ENCODE results near the gene NDE1.
"Not testable (repeated sequence)": the region's sequence is repeated elsewhere in the genome, so short reads cannot be mapped to it uniquely, and the experiment has no call there.

NDE1 gene

DNA sequence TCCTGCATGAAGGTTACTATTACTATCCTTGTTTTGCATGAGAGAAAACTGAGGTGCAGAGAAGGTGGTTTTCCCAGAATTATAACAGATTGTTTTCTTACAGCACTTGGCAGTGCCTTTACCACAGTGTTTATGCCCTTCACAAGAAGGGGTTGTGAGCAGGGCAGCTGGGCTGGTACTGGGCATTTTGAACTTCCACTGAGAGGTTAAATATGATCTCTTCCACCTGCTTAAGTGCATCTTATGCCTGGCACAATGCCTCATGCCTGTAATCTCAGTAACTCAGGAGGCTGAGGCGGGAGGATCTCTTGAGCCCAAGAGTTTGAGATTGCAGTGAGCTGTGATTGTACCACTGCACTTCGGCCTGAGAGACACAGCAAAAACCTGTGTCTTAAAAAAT lies 36.2 kb downstream of the NDE1 start:
- no peaks in the 10 kb centered on the region for H3K27me3 ChIP-seq (ENCODE audit: control insufficient read depth, insufficient read depth, low read length)
- no peak overlapping the region for H3K4me3 ChIP-seq (ENCODE audit: low read length)
- peaks cover 20% of the 10 kb centered on the region for H3K36me3 ChIP-seq (ENCODE audit: control insufficient read depth, low read depth, low read length)
- H3K27ac ChIP-seq (ENCODE audit: low read length), result no peak overlapping the region
- H3K4me1 ChIP-seq (ENCODE audit: control insufficient read depth, low read depth, low read length), result peaks cover 3% of the 10 kb centered on the region
- no peaks in the 10 kb centered on the region for H3K9me3 ChIP-seq (ENCODE audit: control insufficient read depth, low read depth, low read length)
- no peak overlapping the region for H3K9ac ChIP-seq (ENCODE audit: low read length)

DNA sequence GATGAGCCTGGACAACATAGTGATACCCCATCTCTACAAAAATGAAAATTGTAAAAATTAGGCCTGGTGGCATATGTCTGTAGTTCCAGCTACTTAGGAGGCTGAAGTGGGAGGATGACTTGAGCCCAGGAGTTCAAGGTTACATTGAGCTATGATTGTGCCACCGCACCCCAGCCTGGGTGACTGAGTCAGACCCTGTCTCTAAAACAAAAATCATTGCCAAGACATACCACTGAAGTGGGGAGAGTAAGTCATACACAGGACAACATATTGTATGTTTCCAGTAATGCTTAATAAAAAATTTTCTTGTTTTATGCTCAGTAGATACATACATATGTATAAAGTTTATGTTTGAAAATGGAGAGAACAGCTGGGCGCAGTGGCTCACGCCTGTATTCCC lies 39.2 kb downstream of the NDE1 start:
- no peak overlapping the region for H3K9ac ChIP-seq (ENCODE audit: low read length)
- no peak overlapping the region for H3K4me3 ChIP-seq (ENCODE audit: low read length)
- no peaks in the 10 kb centered on the region for H3K4me1 ChIP-seq (ENCODE audit: control insufficient read depth, low read depth, low read length)
- no peak overlapping the region for H3K27ac ChIP-seq (ENCODE audit: low read length)
- no peaks in the 10 kb centered on the region for H3K9me3 ChIP-seq (ENCODE audit: control insufficient read depth, low read depth, low read length)
- H3K36me3 ChIP-seq (ENCODE audit: control insufficient read depth, low read depth, low read length), result peaks cover 30% of the 10 kb centered on the region
- no peaks in the 10 kb centered on the region for H3K27me3 ChIP-seq (ENCODE audit: control insufficient read depth, insufficient read depth, low read length)

DNA sequence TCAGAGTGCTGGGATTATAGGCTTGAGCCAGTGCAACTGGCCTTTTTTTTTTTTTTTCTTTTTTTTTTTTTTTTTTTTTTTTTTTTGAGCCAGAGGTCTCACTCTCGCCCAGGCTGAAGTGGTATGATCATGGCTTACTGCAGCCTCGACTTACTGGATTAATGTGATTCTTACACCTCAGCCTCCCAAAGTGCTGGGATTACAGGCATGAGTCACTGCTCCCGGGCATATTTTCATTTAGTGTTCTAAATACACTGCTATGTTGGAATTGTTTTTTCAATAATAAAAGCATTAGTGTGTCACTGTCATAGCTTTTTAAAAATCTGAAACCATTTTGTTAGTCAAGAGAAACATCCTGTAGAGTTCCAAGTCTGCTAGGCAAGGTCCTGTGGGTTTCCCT lies 40.3 kb downstream of the NDE1 start:
- Histone ChIP-seq H3K4me1 (ENCODE audit: control insufficient read depth, low read depth, low read length) (no peaks in the 10 kb centered on the region), H3K36me3 (ENCODE audit: control insufficient read depth, low read depth, low read length) (peaks cover 31% of the 10 kb centered on the region)

DNA sequence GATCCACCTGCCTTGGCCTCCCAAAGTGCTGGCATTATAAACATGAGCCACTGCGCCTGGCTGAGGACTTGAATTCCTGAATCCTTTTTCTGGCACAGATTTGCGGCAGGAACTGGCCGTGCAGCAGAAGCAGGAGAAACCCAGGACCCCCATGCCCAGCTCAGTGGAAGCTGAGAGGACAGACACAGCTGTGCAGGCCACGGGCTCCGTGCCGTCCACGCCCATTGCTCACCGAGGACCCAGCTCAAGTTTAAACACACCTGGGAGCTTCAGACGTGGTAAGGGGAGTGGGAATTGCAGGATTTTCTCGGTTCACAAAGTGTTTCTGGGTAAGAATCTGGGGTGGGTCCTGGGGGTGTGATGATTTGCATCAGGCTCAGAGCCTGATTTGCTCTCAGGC lies 41.0 kb downstream of the NDE1 start:
- H3K27me3 ChIP-seq (ENCODE audit: control insufficient read depth, insufficient read depth, low read length), result no peaks in the 10 kb centered on the region
- no peaks in the 10 kb centered on the region for H3K9me3 ChIP-seq (ENCODE audit: control insufficient read depth, low read depth, low read length)
- H3K4me3 ChIP-seq (ENCODE audit: low read length), result no peak overlapping the region
- peaks cover 33% of the 10 kb centered on the region for H3K36me3 ChIP-seq (ENCODE audit: control insufficient read depth, low read depth, low read length)
- no peak overlapping the region for H3K27ac ChIP-seq (ENCODE audit: low read length)
- H3K9ac ChIP-seq (ENCODE audit: low read length), result no peak overlapping the region
- H3K4me1 ChIP-seq (ENCODE audit: control insufficient read depth, low read depth, low read length), result no peaks in the 10 kb centered on the region

More for the DNA sequence above, 40.3 kb downstream of the NDE1 start:
- no peak overlapping the region for H3K4me3 ChIP-seq (ENCODE audit: low read length)
- H3K27ac ChIP-seq (ENCODE audit: low read length), result no peak overlapping the region
- no peaks in the 10 kb centered on the region for H3K27me3 ChIP-seq (ENCODE audit: control insufficient read depth, insufficient read depth, low read length)
- no peaks in the 10 kb centered on the region for H3K9me3 ChIP-seq (ENCODE audit: control insufficient read depth, low read depth, low read length)
- no peak overlapping the region for H3K9ac ChIP-seq (ENCODE audit: low read length)

DNA sequence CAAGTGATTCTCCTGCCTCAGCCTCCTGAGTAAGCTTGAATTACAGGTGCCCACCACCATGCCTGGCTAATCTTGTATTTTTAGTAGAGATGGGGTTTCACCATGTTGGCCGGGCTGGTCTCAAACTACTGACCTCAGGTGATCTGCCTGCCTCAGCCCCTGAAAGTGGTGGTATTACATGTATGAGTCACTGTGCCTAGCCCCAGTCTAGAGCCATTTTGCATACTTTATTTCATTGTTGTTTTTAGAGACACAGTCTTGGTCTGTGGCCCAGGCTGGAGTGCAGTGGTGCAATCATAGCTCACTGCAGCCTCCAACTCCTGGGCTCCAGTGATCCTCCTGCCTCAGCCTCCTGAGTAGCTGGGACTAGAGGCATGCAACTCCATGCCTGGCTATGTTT lies 42.5 kb downstream of the NDE1 start:
- not testable (repeated sequence) for H3K4me1 ChIP-seq (ENCODE audit: control insufficient read depth, low read depth, low read length); H3K27ac ChIP-seq (ENCODE audit: low read length); H3K27me3 ChIP-seq (ENCODE audit: control insufficient read depth, insufficient read depth, low read length); H3K9ac ChIP-seq (ENCODE audit: low read length); H3K4me3 ChIP-seq (ENCODE audit: low read length); H3K9me3 ChIP-seq (ENCODE audit: control insufficient read depth, low read depth, low read length)
- H3K36me3 ChIP-seq (ENCODE audit: control insufficient read depth, low read depth, low read length), result peaks cover 35% of the 10 kb centered on the region

DNA sequence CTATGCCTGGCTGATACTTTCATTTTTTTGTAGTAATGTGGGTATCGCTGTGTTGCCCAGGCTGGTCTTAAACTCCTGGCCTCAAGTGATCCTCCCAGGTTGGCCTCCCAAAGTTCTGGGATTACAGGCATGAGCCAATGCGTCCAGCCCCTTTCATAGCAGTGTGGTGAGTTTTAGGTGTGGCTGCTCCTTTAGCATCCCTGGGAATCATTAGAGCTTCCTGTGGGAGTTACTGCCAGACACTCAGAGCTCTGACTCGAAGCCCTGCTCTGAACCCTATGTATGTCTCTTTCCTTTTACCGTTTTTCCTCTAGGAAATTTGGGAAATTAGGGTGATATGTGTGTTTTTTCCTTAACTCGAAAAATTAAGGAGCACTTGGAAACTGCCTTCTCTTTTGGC lies 44.5 kb downstream of the NDE1 start:
- Histone ChIP-seq H3K36me3 (ENCODE audit: control insufficient read depth, low read depth, low read length) (peaks cover 32% of the 10 kb centered on the region), H3K9me3 (ENCODE audit: control insufficient read depth, low read depth, low read length) (no peaks in the 10 kb centered on the region), H3K4me1 (ENCODE audit: control insufficient read depth, low read depth, low read length) (no peaks in the 10 kb centered on the region), H3K27me3 (ENCODE audit: control insufficient read depth, insufficient read depth, low read length) (no peaks in the 10 kb centered on the region), H3K4me3 (ENCODE audit: low read length) (no peak overlapping the region), H3K9ac (ENCODE audit: low read length) (no peak overlapping the region), H3K27ac (ENCODE audit: low read length) (no peak overlapping the region)

DNA sequence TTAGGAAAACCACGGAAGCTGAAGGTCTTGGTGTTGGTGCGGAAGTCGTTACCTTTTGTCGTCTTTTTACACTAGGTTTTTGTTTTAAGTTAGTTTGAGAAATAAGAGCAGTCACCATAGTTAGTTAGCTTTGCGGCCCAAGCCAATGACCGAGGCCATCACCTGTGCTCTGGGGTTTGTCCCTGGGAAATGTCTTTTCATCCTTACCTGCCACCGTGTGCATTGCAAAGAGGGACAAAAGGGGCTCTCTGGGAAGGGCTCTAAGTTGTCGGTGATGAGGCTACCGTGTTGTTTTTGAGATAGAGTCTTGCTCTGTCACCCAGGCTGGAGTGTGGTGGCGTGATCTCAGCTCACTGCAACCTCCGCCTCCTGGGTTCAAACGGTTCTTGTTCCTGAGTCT lies 49.8 kb downstream of the NDE1 start:
- Histone ChIP-seq H3K4me1 (ENCODE audit: control insufficient read depth, low read depth, low read length) (no peaks in the 10 kb centered on the region), H3K27ac (ENCODE audit: low read length) (no peak overlapping the region), H3K27me3 (ENCODE audit: control insufficient read depth, insufficient read depth, low read length) (no peaks in the 10 kb centered on the region), H3K36me3 (ENCODE audit: control insufficient read depth, low read depth, low read length) (peaks cover 23% of the 10 kb centered on the region), H3K4me3 (ENCODE audit: low read length) (no peak overlapping the region), H3K9ac (ENCODE audit: low read length) (no peak overlapping the region), H3K9me3 (ENCODE audit: control insufficient read depth, low read depth, low read length) (no peaks in the 10 kb centered on the region)

DNA sequence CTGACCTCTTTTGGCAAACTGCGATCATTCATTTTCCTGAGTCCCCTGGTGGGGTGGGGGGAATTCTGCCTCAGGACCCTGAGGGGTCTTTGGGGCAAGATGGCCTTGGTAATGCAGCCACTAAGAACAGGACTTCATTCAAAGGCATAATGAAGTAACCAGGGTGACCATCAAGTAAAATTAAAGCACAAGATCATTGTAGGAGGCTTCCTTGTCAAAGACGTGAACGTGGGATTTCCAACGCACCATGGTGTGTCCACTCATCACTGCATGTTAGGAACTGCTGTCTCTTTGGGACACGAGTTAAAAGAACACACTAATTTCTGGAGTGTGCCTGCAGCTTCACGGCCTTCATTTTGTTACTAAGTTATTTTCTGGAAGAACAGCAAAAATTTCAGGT lies 51.3 kb downstream of the NDE1 start:
- Histone ChIP-seq H3K9ac (ENCODE audit: low read length) (no peak overlapping the region), H3K4me1 (ENCODE audit: control insufficient read depth, low read depth, low read length) (no peaks in the 10 kb centered on the region), H3K36me3 (ENCODE audit: control insufficient read depth, low read depth, low read length) (peaks cover 17% of the 10 kb centered on the region), H3K27me3 (ENCODE audit: control insufficient read depth, insufficient read depth, low read length) (no peaks in the 10 kb centered on the region), H3K4me3 (ENCODE audit: low read length) (no peak overlapping the region), H3K27ac (ENCODE audit: low read length) (no peak overlapping the region), H3K9me3 (ENCODE audit: control insufficient read depth, low read depth, low read length) (no peaks in the 10 kb centered on the region)

DNA sequence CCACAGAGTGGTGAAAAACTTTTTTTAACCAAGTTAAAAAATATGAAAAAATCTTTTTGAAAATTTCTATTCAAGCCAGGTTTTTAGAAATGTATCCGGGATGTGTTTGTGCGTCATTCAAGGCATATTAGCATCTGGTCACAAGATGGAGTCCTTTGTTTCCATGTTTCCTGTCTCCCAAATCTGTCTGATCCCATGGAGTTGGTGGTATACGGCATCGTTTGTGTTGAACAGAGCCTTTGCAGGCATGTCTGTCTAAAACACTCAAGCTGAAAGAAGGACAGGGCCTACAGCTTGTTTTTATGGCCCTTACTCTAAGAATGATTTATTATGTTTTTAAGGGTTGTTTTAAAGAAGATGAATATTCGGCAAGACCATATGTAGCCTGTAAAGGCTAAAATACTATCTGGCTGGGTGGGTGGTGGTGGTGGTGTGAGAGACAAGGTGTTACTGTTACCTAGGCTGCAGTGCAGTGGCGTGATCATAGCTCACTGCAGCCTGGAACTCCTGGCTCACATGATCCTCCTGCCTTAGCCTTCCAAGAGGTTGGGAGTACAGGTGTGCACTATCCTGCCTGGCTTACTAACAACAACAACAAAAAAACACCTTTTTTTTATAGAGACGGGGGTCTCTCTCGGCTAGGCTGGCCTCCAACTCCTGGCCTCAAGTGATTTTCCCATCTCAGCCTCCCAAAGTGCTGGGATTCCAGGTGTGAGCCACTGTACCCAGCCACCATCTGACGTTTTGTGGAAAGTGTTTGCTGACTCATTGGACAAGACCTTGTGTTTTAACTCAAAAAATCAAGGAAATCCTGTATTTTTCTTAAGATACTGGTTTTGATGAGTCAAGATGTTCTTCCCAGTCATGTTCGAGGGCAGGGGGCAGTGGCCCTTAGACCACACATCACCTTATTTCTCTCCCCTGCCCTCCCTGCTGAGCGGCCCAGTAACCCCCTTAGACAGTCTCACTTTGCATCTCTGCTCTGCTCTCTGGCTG lies 52.2 kb downstream of the NDE1 start:
- Histone ChIP-seq H3K4me3 (ENCODE audit: low read length) (no peak overlapping the region), H3K4me1 (ENCODE audit: control insufficient read depth, low read depth, low read length) (no peaks in the 10 kb centered on the region), H3K9ac (ENCODE audit: low read length) (no peak overlapping the region), H3K36me3 (ENCODE audit: control insufficient read depth, low read depth, low read length) (peaks cover 11% of the 10 kb centered on the region), H3K27me3 (ENCODE audit: control insufficient read depth, insufficient read depth, low read length) (no peaks in the 10 kb centered on the region), H3K9me3 (ENCODE audit: control insufficient read depth, low read depth, low read length) (no peaks in the 10 kb centered on the region), H3K27ac (ENCODE audit: low read length) (no peak overlapping the region)

DNA sequence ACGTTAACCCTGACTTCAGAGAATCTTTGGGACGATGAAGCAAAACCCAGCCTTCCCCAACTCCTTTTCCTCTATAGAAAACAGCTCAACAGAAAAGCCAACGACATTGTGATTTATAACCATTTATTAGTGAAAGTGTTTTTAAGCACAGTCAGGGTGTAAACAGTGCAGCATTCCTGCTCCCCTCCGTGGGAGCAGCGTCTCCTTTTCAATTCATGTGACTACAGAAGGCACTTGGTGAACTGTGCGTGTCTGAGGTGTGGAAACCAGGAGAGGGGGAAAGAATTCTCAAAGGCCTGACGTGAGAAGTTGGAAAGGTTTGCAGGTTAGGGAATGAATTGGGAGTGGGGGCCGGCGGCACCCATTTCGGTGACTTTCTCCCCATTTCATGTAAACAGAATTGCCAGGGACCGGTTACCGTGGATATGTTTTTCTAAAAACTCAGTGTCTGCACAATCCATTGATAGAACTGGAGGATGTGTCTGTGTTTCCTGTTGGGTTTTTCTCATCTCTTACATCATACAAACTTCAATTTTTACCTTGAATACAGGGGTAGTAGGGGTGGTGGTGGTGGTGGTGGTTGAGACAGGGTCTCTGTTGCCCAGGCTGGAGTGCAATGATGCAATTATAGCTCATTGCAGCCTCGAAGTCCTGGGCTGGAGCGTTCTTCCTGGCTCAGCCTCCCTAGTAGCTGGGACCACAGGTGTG lies 53.1 kb downstream of the NDE1 start:
- Histone ChIP-seq H3K9me3 (ENCODE audit: control insufficient read depth, low read depth, low read length) (no peaks in the 10 kb centered on the region), H3K27me3 (ENCODE audit: control insufficient read depth, insufficient read depth, low read length) (no peaks in the 10 kb centered on the region), H3K4me1 (ENCODE audit: control insufficient read depth, low read depth, low read length) (no peaks in the 10 kb centered on the region), H3K27ac (ENCODE audit: low read length) (no peak overlapping the region), H3K36me3 (ENCODE audit: control insufficient read depth, low read depth, low read length) (peaks cover 10% of the 10 kb centered on the region), H3K4me3 (ENCODE audit: low read length) (no peak overlapping the region), H3K9ac (ENCODE audit: low read length) (no peak overlapping the region)

DNA sequence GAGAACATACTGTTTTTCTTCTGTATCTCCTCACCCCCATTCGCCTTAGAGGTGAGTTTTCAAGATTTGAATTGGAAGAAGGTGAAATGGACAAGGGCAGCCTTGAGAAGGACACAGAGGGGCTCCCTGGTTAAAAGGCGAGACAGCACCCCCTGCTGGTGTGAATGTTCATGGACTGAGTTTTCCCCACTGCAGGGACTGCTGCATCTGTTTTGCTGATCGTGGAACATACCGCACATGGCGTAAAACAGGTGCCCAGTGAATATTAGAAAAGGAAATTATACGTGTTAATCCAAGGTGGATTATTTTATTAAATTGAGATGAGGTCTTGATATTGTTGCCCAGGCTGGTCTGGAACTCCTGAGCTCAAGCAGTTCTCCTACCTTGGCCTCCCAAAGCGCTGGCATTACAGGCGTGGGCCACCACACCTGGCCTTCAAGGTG lies 54.5 kb downstream of the NDE1 start:
- Histone ChIP-seq H3K27ac (ENCODE audit: low read length) (no peak overlapping the region), H3K9me3 (ENCODE audit: control insufficient read depth, low read depth, low read length) (no peaks in the 10 kb centered on the region), H3K4me1 (ENCODE audit: control insufficient read depth, low read depth, low read length) (no peaks in the 10 kb centered on the region), H3K36me3 (ENCODE audit: control insufficient read depth, low read depth, low read length) (peaks cover 6% of the 10 kb centered on the region), H3K27me3 (ENCODE audit: control insufficient read depth, insufficient read depth, low read length) (no peaks in the 10 kb centered on the region), H3K9ac (ENCODE audit: low read length) (no peak overlapping the region), H3K4me3 (ENCODE audit: low read length) (no peak overlapping the region)
